COLO668 (cell line): ENCODE measurements around the gene SLC8B1.

Experiments used
- DNase-seq: peaks from one replicate; lab custom pipeline; 2025; ENCODE audit not compliant: unreplicated experiment; lab: John Stamatoyannopoulos, UW

SLC8B1 gene

GRCh38 chr12:113296557-113297213, 38.2 kb downstream of the SLC8B1 start:
- DNase-seq, result no peak

- no peak for DNase-seq
Measured at GRCh38 chr12:113295886-113296556, 38.9 kb downstream of the SLC8B1 start.

- DNase-seq, result no peak
Measured at GRCh38 chr12:113293100-113293499, 41.8 kb downstream of the SLC8B1 start.

- DNase-seq, result no peak
Measured at GRCh38 chr12:113292547-113292946, 42.4 kb downstream of the SLC8B1 start.

GRCh38 chr12:113292091-113292490, 42.8 kb downstream of the SLC8B1 start:
- no peak for DNase-seq

GRCh38 chr12:113291586-113291985, 43.3 kb downstream of the SLC8B1 start:
- no peak for DNase-seq

GRCh38 chr12:113290506-113290905, 44.4 kb downstream of the SLC8B1 start:
- no peak for DNase-seq

- DNase-seq, result no peak
Measured at GRCh38 chr12:113289361-113289760, 45.5 kb downstream of the SLC8B1 start.

- no peak for DNase-seq
Measured at GRCh38 chr12:113287899-113288282, 47.0 kb downstream of the SLC8B1 start.

- no peak for DNase-seq
Measured at GRCh38 chr12:113287146-113287898, 47.6 kb downstream of the SLC8B1 start.

- DNase-seq, result no peak
Measured at GRCh38 chr12:113286712-113287111, 48.2 kb downstream of the SLC8B1 start.

- no peak for DNase-seq
Measured at GRCh38 chr12:113285679-113286610, 49.0 kb downstream of the SLC8B1 start.

GRCh38 chr12:113284751-113285150, 50.2 kb downstream of the SLC8B1 start:
- DNase-seq, result no peak

GRCh38 chr12:113278633-113279032, 56.3 kb downstream of the SLC8B1 start:
- no peak for DNase-seq

GRCh38 chr12:113278141-113278540, 56.8 kb downstream of the SLC8B1 start:
- DNase-seq, result no peak

GRCh38 chr12:113277511-113277910, 57.4 kb downstream of the SLC8B1 start:
- DNase-seq, result no peak

GRCh38 chr12:113276946-113277500, 57.9 kb downstream of the SLC8B1 start:
- no peak for DNase-seq

GRCh38 chr12:113276306-113276705, 58.6 kb downstream of the SLC8B1 start:
- no peak for DNase-seq

- no peak for DNase-seq
Measured at GRCh38 chr12:113274848-113275247, 60.1 kb downstream of the SLC8B1 start.

GRCh38 chr12:113273053-113273725, 61.7 kb downstream of the SLC8B1 start:
- DNase-seq, result no peak
